ELF-1 (cell line): ENCODE data around the gene FKRP.

Experiments
- DNase-seq: peaks from one replicate; pipeline ENCODE4 v3.0.0-alpha.2; 2016; ENCODE audit warnings: low read depth, low spot score

FKRP gene

DNA sequence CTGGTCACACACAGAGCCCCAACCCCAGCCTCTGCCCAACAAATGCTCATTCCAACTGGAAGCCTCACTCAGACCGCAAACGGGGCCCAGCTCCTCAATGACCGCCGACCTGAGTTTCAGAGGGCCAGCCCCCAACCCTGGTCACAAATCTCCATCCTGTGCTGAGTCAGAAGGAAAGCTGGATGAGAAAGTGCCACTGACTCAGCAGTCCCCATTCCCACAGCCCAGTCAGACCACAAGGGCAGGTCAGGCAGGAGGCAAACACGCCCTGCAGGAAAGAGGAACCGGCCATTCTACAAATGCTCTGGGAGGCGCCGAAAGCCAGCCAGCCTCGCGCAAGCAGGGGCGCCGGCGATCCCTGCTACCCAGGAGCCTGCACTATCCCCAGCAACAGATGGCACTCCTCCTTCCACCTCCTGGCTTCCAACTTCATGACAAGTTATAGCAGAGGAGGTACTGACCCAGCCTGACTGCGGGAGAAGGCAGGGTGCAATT lies 14.8 kb upstream of the FKRP start:
- DNase-seq = peak; percentile 77

- no peak for DNase-seq
Measured at GRCh38 chr19:46731584-46731983, 14.3 kb upstream of the FKRP start.

- no peak for DNase-seq
Measured at GRCh38 chr19:46732172-46732938, 13.5 kb upstream of the FKRP start.

DNA sequence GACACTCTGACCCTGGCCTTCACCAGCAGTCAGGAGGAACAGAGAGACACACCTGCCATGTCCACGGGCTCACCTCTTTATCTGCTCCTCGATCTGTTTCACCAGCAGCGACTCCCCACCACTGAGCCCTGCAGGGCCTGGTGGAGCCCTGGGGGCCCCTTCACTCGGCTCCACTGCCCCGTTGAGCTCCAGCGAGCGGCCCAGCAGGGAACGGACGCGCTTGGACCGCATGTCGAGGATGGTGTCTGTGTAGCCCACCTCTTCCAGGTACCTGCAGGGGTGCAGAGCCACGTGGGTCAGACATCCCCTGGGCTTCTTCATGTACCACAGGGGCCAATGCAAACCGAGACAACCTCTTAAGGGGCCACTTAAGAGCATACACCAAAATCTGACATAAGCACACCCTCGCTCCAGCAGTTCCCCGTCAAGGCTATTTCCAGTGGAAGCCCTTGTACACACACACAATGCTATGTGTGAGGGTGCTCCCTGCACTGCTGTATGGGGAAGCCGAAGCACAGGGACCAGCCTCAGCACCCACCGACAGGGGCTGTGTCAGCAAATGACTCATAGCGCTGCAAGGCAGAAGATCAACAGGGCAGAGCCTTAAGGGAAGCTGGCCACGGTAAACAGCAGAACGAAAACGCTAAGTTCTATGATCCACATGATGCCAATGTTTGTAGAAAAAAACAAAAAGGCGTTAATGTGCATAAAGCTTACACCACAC lies 12.7 kb upstream of the FKRP start:
- DNase-seq = no peak

GRCh38 chr19:46733690-46734292 lies 12.1 kb upstream of the FKRP start:
- DNase-seq = no peak

DNA sequence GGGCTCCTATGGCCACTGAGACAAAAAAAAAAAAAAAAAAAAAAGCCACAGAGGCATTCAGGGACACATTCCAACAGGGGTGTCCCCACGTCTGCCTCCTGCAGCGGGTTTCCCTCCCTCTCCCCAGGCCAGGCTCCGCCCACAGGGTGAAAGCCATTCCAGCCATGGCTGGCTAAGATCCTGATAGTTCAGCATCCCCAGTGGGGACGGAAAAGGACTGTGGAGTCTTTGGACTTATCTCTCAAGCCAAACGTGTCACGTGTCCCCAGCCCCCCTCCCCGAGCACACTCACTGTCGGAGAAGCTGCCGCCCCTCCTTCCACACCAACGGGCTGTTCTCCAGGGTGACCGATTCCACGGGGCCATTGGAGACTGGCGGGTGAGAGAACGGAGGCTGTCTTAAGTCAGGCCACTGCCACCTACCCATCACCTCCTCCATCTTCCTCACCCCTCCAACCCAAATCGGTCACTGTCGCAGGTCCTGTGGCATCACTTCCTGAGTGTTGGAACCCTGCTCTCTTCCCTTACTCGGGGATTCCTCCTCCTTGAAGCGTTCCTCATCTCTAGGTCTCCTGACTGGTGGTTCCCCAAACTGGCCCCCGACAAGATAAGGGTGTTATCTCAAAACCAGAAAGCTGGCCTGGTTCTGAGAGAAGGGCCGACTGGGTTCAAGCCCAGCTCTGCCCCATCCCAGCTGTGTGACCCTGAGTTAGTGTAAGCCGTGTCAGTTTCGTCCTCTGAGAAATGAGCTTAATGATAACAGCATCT lies 9.1 kb upstream of the FKRP start:
- no peak for DNase-seq

- DNase-seq = no peak
Measured at GRCh38 chr19:46737298-46737654, 8.6 kb upstream of the FKRP start.

DNA sequence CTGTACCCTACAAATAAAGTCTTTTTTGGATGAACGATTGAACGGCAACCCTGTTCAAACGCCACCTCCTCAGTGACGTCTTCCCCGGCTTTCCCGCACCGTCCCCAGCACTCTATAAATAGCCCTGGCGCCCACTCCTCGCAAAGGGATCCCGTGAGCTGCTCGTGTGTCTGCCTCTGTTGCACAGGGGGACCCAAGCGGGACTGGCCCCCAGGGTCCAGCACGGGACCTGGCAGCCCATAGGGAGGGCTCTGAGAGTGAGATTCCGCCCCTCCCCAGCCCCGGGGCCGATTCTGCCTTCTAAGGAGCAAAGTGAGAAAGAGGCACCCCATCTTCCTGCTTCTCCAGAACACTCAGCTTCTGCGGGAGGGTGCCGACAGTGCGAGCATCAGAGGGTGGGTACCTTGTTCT lies 8.1 kb upstream of the FKRP start:
- no peak for DNase-seq

DNA sequence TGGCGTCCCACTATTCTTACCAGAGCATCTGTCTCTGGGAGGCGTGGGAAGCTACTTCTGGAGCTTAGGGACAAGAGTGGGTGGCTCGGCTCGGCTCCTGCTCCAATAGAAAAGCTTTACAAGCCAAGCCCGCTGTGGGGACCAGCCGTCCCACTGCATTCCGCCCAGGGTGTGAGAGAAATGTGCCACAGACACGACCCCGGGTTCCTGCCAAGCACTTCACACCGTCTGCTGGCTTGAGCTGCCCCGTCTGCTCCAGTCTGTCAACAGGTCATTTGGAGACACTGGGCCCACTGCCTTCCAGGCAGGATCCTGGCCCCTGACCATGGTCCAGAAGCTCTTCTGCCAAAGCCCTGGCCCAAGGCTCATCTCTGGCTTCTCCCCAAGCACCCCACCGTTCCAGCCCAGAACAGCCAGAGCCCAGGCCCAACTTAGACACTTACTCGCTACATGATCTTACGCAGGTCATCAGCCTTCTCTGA lies 6.5 kb upstream of the FKRP start:
- DNase-seq = no peak

- DNase-seq = no peak
Measured at GRCh38 chr19:46741447-46741846, 4.4 kb upstream of the FKRP start.

GRCh38 chr19:46742926-46743480 lies 2.9 kb upstream of the FKRP start:
- DNase-seq = no peak

DNA sequence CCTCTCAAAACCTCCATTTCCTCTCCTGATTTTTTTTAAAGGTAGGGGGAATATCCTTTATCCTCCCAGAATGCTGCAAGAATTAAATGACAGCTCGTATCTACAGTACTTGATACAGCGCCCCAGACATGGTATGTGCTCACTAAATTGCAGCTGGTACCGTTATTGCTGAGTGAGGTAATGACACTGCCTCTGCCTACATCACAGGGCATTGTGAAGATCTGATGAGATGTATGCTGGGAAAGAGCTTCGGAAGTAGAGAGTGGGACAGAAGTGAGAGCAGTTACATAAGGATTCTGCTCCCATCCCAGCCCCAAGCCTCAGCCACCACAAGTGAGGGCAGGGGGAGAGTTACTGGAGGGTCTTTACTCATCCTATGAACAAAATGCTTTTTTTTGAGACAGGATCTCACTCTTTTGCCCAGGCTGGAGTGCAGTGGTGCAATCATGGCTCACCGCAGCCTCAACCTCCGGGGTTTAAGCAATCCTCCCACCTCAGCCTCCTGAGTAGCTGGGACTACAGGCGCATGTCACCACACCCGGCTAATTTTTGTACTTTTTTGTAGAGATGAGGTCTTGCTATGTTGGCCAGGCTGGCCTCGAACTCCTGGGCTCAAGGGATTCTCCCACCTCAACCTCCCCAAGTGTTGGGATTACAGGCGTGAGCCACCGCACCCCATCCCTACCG lies 1.7 kb upstream of the FKRP start:
- DNase-seq = no peak

DNA sequence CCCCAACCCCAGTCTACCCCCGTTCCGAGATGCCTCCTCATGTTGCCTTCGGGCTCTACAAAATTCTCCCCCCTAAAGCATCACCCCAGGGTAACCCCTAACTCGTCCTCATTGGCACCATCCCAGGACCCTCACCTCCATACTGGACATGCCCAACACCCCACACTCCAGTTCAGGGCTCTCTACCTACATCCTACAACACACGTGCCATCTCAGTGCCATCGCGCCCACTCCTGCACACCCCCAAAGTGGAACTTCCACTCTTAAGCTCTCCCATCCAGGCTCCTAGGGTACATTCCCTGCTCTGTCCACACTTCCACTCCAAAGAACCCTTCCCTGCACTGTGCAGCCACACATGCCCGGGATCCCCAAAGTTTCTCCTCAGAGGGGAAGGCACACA lies 827 bp upstream of the FKRP start:
- no peak for DNase-seq

- DNase-seq = no peak
Measured at GRCh38 chr19:46746281-46747057, 612 bp downstream of the FKRP start, which contains the start of gene STRN4. TSS of gene STRN4 (minus strand) at chr19:46746450. CDS start at chr19:46746430, 20 bp downstream.

- DNase-seq = peak; percentile 81
Measured at GRCh38 chr19:46748325-46749109, 2.7 kb downstream of the FKRP start.

DNA sequence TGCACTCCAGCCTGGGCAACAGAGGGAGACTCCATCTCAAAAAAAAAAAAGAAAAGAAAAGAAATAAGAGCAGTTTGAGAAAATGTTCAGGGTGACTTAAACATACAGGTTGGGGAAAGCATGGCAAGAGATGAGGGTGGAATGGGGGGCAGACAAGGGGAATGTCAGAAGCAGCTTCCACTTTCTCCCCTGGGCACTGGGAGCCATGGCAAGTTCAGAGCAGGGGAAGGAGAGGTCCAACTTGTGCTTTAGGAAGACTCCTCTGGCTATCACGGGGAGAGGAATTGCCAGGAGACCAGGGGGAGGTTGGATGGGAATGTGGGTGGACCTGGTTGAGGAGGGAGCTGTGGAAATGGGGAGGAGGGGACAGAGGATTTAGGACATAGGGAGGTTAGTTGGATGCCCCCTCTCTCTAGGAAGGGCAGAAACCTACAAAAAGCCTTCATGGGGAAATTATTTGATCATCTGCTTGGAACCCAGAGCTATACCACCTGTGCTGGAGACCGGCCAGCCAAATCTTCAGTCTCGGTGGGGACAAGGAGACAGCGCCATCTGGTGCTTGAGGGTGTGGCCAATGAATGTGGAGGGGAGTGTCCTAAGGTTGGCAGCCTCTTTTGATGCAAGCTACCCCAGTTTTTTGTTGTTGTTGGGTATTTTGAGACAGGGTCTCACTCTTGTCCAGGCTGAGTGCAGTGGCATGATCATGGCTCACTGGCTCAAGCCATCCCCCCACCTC lies 7.7 kb downstream of the FKRP start:
- peak; percentile 63 for DNase-seq

DNA sequence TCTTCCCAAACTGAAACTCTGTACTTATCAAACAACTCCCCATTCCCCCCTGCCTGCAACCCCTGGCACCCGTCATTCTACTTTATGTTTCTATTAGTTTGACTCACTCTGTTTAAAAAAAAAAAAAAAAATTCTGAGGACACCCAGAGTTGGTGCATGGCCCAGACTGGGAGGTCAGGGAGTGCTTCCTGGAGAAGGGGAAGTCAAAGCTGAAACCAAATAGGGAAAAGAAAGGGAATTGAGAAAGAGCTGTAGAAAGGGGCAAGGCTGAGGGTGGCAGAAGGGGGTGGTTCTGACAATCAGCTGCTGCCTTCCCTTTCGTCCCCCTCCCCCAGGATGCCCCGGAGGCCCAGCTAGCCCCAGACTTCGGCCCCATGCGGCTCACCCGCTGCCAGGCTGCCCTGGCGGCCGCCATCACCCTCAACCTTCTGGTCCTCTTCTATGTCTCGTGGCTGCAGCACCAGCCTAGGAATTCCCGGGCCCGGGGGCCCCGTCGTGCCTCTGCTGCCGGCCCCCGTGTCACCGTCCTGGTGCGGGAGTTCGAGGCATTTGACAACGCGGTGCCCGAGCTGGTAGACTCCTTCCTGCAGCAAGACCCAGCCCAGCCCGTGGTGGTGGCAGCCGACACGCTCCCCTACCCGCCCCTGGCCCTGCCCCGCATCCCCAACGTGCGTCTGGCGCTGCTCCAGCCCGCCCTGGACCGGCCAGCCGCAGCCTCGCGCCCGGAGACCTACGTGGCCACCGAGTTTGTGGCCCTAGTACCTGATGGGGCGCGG lies 9.4 kb downstream of the FKRP start:
- no peak for DNase-seq
